MG63 (cell line): ENCODE data around the gene VAPA. TPM values are rescaled to one million over a fixed set of nuclear protein-coding genes. Genes with fewer than 3 reads are reported as not detected.
A peak's percentile ranks its signal among the peaks of the same experiment; 100 is the strongest.

Experiments used
- DNase-seq: peaks from one replicate; pipeline ENCODE4 v3.0.0-alpha.2; 2020
- H3K27me3 ChIP-seq: fragments of 250-450 bp; sonication (Bioruptor Pico); 2 replicates; pipeline ENCODE4 v1.5.1; 2020; ENCODE audit warnings: mild to moderate bottlenecking, moderate library complexity
- H3K36me3 ChIP-seq: fragments of 250-450 bp; sonication (Bioruptor Pico); 2 replicates; pipeline ENCODE4 v1.5.1; 2020; ENCODE audit warnings: mild to moderate bottlenecking, moderate library complexity
- H3K4me3 ChIP-seq: fragments of 250-450 bp; sonication (Bioruptor Pico); 2 replicates; pipeline ENCODE4 v1.5.1; 2020; ENCODE audit warnings: mild to moderate bottlenecking, moderate library complexity
- H3K9me3 ChIP-seq: fragments of 250-450 bp; sonication (Bioruptor Pico); 2 replicates; pipeline ENCODE4 v1.5.1; 2020; ENCODE audit warnings: mild to moderate bottlenecking, moderate library complexity
- total RNA-seq: library from RNA; depleted of rRNA; stranded (reverse); fragments of >200 nt; shearing (Covaris generic); gene quantifications from 2 replicates; pipeline ENCODE4 v1.2.3, GENCODE V29; 2014; ENCODE audit warnings: low replicate concordance; rRNA removed

Gene VAPA
- total RNA-seq, 1 experiment from 2014 or later: 238 TPM

DNA sequence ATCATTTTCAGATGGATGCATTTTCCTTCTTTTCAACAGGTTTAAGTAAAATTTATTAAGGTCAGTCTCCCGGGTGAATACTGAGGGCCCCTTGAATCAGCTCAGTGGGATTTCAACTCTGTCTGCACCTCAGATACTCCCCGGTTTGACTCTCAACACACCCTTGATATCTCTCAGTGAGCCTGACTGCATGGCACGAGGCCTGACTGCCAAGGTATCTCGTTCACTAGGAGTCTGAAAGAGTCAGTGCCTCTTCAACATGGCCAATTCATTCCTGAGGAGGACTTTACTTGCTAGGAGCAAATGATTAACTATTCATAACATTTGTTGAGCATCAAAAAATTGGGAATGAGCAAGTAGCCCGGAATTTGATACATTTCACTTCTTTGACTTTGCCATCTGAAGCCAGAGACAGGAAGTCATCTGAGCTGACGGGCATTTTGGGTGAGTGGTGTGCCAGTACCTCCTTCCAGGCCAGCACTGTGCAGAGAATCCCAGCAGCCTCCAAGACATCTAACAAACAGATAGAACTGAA lies 81.0 kb downstream of the VAPA start:
- Histone ChIP-seq H3K27me3 (no peaks in the 10 kb centered on the region), H3K4me3 (no peak overlapping the region), H3K36me3 (no peaks in the 10 kb centered on the region), H3K9me3 (peaks cover 17% of the 10 kb centered on the region)
- DNase-seq: no peak

DNA sequence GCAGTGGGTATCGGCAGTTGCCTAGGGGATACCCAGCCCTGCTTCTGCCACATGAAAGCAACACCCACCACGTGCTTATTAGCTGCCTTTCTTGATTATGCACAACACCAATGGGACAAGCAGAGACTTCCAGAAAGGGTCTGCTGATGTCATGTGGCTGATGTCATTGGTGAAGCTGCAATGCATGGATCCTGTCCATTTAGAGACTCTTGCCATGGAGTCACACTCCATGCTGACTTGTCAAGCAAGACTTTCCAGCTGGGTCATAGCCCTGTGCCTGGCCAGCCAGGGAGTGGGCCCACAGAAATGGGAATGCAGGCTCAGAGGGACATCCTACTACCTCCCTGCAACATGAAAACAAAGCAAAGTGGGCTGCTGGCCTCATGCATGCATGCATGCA lies 81.8 kb downstream of the VAPA start:
- peaks cover 23% of the 10 kb centered on the region for H3K9me3 ChIP-seq
- H3K4me3 ChIP-seq: no peak overlapping the region
- no peaks in the 10 kb centered on the region for H3K36me3 ChIP-seq
- DNase-seq: no peak
- H3K27me3 ChIP-seq: no peaks in the 10 kb centered on the region

DNA sequence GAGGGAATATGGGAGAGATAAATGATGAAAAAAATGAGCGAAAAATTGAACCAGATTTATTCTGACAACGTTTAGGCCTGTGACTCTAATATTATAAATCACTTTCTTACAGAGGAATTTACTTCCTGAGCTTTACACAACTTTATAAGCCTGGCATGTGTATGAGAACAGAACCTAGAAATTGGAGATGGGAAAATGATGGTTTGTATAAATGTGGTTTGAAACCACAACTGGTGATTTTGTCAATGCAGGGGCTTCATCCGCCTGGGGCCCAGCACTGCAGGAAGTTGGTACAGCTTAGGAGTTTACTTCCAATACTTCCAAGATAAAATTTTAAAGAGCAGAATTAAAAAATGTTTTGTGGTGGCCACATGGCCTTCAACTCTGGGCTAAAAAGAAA lies 82.3 kb downstream of the VAPA start:
- DNase-seq: no peak
- no peaks in the 10 kb centered on the region for H3K36me3 ChIP-seq
- peaks cover 23% of the 10 kb centered on the region for H3K9me3 ChIP-seq
- no peaks in the 10 kb centered on the region for H3K27me3 ChIP-seq
- H3K4me3 ChIP-seq: no peak overlapping the region

DNA sequence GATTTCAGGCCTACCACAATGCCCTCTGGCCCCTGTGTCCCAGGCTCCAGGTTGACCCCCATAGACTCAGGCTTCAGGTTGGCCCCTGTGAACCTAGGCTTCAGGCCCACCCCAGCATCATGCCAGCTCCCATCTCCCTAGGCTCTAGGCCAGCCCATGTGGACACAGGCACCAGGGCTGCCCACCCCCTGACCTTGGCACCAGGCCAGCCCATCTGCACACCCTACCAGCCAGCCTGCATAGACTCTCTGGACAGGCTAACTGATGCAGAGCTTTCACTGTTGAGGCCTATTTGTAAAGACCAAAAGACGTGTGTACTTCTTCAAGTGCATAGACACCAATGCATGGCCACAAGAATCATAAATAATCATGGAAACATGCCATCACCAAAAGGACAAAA lies 83.9 kb downstream of the VAPA start:
- Histone ChIP-seq H3K4me3 (no peak overlapping the region), H3K27me3 (no peaks in the 10 kb centered on the region), H3K36me3 (no peaks in the 10 kb centered on the region), H3K9me3 (peaks cover 23% of the 10 kb centered on the region)
- DNase-seq: no peak

DNA sequence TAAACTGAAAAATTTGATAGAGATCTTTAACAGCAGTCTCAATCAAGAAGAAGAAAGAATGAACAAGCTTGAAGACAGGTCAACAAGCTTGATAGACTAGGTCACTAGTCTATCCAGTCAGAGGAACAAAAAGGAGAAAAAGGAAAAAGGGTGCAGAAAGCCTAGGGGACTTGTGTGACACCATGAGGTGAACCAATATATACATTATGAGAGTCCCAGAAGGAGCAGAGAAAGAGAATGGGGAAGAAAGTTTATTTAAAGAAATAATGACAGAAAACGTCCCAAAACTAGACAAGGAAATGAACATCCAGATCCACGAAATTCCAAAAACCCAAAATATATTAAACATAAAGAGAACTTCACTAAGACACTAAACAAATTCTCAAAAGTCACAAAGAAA lies 84.5 kb downstream of the VAPA start:
- Histone ChIP-seq H3K4me3 (no peak overlapping the region), H3K9me3 (peaks cover 23% of the 10 kb centered on the region), H3K36me3 (no peaks in the 10 kb centered on the region), H3K27me3 (no peaks in the 10 kb centered on the region)
- no peak for DNase-seq

DNA sequence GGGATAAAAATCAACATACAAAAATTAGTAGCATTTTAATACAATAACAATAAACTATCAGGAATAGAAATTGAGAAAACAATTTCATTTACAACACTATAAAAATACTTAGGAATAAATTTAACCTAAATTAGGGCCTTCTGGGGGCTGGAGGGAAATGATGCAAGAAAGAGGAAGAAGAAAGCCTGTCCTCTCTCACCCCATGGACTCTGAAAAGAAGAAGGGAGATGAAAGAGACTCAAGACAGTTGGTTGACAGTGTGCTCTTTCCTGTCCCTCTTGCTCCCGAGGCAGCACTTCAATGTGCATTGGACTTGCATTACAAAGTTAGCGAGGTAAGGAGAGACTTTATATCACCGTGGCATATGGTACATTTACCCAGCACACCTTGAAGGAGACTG lies 88.5 kb downstream of the VAPA start:
- Histone ChIP-seq H3K9me3 (peaks cover 23% of the 10 kb centered on the region), H3K4me3 (no peak overlapping the region), H3K36me3 (no peaks in the 10 kb centered on the region), H3K27me3 (no peaks in the 10 kb centered on the region)
- no peak for DNase-seq

DNA sequence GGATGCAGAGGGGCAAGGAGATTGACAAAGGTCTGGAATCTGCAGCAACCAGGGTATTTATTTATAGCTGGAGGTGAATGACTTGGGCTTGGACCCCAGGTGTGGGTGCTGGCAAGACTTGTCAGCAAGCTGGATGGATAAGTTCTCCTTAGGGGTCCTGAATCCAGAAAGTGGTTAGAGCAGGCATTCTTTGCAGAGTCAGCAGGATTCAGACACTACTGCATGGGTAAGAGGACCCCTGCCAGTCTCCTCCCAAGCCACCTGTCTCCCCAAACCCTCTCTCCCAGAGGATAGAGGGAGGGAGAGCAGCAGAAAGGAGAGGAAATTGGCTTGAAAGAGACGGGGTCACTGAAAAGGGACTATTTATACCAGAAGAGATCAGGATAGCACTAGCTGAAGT lies 89.5 kb downstream of the VAPA start:
- H3K36me3 ChIP-seq: no peaks in the 10 kb centered on the region
- no peaks in the 10 kb centered on the region for H3K27me3 ChIP-seq
- no peak for DNase-seq
- no peak overlapping the region for H3K4me3 ChIP-seq
- peaks cover 19% of the 10 kb centered on the region for H3K9me3 ChIP-seq

DNA sequence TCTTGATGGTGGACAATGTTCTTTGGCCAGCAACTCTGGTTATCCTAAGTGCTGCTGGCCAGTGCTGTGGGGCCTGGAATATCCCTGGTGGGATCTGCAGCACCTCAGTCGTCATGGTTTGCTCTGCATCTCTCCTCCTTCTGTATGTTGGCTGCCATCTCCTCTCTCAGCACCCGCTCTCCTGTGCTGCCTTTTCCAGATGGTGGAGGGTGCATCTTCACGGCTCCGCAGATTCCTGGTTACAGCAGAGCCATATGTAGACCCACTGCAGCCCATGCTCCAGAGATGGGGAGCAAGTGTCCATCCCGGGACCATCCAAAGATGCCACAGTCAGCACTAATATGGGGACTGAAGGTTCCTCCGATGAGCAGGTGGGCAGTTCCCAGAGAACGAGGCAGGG lies 90.0 kb downstream of the VAPA start:
- DNase-seq: no peak
- no peaks in the 10 kb centered on the region for H3K27me3 ChIP-seq
- H3K9me3 ChIP-seq: peaks cover 13% of the 10 kb centered on the region
- H3K4me3 ChIP-seq: no peak overlapping the region
- no peaks in the 10 kb centered on the region for H3K36me3 ChIP-seq

DNA sequence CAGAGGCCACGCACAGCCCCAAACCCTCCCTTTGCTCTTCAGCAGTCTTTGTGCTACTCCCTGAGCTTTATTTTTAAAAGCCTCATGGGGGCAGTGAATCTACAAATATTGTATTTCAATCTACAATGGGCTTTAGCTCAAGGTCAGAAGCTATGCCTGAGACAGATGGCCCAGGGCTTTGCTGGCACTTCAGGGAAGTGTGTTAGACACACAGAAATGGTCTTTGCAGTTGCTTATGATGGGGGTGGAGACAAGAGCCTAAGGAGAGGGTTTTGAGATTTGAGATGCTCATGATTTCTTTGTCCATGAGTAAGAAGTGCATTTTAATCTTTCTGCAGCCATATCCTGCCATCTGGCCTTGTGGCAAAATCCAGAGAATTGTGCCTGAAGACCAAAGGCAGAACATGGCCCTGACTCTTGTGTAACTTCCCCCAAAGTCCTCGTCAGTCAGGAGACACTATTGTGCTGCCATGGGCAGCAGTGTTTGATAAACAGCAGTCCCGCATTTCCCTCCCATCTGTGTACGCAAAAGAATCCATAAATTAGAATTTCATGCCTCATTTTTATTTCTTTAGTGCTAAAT lies 92.6 kb downstream of the VAPA start:
- peak; percentile 44 for DNase-seq
- H3K36me3 ChIP-seq: no peaks in the 10 kb centered on the region

DNA sequence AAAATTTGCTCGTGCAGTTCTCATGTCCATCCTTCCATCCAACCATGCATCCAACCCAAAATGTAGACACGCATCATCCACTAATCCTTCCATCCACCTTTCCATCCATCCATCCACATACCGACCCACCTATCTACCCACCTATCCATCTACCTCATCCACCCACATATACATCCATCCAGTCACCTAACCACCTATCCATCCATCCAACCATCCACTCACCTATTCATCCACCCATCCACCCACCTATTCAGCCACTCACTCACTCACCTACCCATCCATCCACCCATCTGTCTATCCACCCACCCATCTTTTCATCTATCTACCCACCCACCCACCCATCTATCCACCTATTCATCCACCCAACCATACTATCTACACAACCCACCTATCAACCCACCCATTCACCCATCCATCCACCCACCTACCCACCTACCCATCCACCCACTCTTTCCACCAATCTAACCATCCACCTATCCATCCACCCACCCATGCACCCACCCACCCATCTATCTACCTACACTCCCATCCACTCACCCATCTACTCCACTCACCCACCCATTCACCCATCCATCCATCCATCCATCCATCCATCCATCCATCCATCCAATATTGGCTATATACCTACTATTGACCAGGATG lies 94.3 kb downstream of the VAPA start:
- Histone ChIP-seq H3K27me3 (no peaks in the 10 kb centered on the region), H3K4me3 (no peak overlapping the region), H3K36me3 (no peaks in the 10 kb centered on the region), H3K9me3 (no peaks in the 10 kb centered on the region; the same call in 1 of the 2 replicates)
- DNase-seq: no peak

More for the DNA sequence above, 92.6 kb downstream of the VAPA start:
- Histone ChIP-seq H3K27me3 (no peaks in the 10 kb centered on the region), H3K4me3 (no peak overlapping the region), H3K9me3 (no peaks in the 10 kb centered on the region)

Other genes starting within 250 kb of the VAPA start
- 16.7 and 19.5 TPM in 2 replicates for gene RAB31, start 205.7 kb upstream of the VAPA start, total RNA-seq
- 0.33 TPM in 1 of 2 replicates, not detected in the other for gene TXNDC2, start 28.0 kb upstream of the VAPA start, total RNA-seq